HG02938 (cell line): Measurements from ENCODE around the gene SEC14L1.
A peak's percentile ranks its signal among the peaks of the same experiment; 100 is the strongest.
"Not testable (repeated sequence)": the region's sequence is repeated elsewhere in the genome, so short reads cannot be mapped to it uniquely, and the experiment has no call there.

Experiments used
- ATAC-seq: cut with Tn5 transposase; IDR thresholded peaks from one replicate; pipeline ENCODE4 v1.9.1; 2021; ENCODE audit warnings: mild to moderate bottlenecking, moderate library complexity; ENCODE audit not compliant: unreplicated experiment

SEC14L1 gene

GRCh38 chr17:77140166-77140877 is 447 bp upstream of the SEC14L1 start:
- ATAC-seq = peak; percentile 73

- ATAC-seq = no peak
These were observed 1.2 kb downstream of the SEC14L1 start for GRCh38 chr17:77141846-77142449.

GRCh38 chr17:77142689-77143088 is 1.9 kb downstream of the SEC14L1 start:
- no peak for ATAC-seq

GRCh38 chr17:77143306-77143705 is 2.5 kb downstream of the SEC14L1 start:
- no peak for ATAC-seq

DNA sequence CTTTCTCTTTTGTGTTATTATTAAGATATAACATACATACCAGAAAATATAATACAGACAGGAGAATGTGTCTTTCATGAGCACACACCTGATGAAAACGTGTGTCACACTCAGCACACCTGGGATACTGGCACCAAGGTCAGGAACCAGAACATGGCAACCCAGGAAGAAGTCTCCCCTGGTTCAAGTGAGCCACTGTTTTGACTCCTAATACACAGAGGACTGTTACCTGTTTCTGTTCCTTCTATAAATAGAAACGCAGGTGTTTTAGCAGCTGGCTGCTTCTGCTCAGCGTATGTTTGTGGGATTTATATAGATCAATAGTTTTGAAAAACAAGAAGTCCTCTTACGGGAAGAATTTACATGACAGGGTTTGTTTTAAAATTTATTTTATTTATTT is 3.5 kb downstream of the SEC14L1 start:
- ATAC-seq = no peak

- ATAC-seq = no peak
These were observed 4.4 kb downstream of the SEC14L1 start for GRCh38 chr17:77145224-77145611.

DNA sequence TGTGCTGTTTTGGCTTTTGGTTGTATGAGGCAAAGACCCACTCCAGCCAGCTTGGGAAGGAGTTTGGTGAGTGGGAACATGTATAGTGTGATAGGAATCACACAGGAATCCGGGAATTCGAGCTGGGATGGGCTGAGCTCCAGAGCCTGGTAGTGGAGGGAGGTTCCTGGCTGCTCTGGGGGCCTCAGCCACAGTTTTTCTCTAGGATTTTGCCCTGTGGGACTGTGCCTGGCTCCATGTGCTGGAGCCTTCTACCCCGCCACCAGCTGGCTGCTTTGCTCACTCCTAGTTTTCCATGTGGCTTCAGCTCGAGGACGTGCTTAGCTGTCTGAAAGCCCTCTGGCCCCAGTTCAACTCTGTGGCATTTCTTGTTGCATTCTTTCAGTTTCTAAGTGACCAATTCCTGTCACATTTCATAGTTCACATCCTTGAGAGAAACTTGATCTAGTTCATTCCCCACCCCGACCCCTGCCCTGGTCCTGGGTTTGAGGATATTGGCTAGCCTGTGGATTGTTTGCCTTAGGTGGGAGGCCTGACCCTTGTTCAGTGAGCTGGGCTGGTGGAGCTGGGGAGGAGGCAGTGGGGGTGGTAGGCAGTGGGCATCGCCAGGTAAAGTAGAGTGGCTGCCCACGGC is 5.0 kb downstream of the SEC14L1 start:
- no peak for ATAC-seq

GRCh38 chr17:77146246-77146632 is 5.5 kb downstream of the SEC14L1 start:
- ATAC-seq = no peak

DNA sequence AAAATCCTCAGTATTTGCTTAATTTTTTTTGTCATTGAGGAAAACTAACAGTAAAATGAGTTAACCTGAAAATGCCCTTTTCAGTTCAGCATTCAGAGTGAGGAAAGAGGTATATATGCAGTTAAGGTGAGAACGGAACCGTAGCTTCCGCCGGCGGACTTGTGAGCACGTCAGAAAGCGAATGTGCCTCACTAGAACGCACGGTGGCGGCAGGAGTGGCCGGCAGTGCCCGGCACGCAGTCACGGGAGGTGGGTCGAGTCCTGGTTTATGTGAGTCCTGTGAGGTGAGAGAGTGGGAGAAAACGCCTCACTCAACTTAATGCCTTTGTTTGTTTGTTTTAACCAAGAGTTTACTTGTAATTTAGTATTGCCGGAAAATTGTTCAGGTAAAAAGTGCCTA is 6.1 kb downstream of the SEC14L1 start:
- no peak for ATAC-seq

DNA sequence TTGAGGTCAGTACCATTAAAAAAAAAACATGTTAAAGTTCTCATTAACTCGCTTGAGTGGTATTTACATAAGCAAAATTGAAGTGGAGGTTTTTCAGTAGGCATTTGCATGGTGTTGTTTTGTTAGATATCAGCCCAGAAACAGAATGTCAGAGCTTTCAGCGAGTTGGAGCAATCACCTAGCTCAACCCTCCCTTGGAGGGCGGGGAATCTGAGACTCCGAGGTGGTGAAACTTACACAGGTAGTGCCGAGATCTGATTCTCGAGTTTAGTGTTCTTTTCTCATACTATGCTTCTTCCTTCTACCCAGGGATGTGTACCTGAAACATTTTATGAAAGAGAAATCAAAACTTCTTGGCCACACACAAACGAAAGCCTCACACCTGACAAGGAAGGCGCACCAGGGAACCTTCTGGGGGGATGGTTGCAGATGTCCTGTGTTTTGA is 6.6 kb downstream of the SEC14L1 start:
- ATAC-seq = no peak

DNA sequence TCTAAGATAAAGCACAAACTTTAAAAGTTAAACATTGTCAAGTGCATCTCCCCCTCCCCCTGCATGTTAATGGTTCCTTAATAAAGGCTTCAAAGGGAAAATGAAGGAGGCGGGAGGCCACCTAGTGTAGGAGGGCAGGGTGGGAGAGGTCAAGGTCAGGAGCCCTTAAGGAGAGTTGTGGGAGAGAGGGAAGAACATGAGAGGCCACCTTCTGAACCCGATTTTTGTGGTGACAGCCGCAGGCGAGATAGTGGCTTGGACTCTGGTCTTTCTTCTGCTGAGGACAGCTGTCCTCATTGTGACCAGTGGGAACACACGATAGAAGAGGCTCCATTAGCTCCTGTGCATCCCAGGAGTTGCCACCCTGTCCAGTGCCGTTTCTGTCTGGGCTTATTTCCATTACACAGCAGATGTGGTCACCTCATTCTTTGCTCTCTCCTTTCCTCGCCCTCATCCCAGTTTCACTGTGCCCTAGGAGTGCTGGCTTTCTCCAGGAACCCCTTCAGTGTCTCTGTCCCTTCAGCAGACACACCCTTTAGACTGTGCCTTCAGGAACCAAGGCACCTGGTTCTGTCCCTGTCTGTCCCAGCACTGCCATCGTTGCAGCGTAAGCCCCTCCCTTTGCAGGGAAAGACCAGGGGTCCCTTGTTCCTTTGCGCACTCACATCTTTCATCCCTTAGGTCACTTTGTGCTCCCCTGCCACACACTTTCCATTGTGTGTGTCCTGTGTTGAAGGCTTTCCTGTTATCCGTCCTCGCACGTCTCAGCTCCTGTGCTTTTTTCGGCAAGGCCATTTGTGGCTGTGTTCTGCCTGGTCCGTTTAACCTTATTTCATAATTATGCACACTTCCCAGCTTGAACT is 7.5 kb downstream of the SEC14L1 start:
- no peak for ATAC-seq

GRCh38 chr17:77148940-77149510 is 8.3 kb downstream of the SEC14L1 start:
- no peak for ATAC-seq

DNA sequence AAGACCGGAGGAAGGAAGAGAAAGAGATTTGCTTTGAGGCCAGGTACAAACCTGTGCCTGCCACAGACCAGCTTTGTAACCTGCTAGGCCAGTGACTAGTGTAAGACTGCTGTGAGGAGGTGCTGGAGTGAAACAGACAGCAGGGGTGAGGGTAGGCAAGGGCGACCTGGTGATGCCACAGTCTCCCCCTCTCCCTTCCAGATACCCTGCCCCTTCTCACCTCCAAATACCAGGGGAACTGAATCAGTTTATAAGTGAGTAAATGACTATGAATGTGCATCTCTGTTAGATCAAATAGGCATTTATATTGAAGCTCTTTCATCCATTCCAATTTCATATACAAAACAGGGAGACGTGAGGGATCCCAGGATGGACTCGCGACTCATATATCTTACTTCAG is 9.4 kb downstream of the SEC14L1 start:
- ATAC-seq = no peak

DNA sequence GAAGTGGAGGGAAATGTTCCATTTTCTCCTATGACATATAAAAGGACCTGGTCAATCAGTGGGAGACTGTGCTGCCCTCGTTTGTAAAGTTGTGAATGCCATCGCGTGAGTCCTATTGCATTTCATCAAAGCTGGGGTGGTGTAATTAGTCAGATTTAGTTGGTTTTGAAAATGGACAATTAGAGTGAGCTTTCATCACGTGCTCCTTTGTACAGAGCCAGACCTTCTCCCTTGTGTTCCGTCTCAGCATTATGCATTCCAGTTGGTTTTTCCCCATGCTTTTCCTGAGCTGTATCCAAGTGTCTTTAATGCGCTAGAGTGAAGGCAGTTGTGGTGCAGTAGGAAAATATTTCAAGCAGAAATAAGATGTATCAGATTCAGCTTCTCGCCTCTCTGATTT is 10.4 kb downstream of the SEC14L1 start:
- no peak for ATAC-seq

DNA sequence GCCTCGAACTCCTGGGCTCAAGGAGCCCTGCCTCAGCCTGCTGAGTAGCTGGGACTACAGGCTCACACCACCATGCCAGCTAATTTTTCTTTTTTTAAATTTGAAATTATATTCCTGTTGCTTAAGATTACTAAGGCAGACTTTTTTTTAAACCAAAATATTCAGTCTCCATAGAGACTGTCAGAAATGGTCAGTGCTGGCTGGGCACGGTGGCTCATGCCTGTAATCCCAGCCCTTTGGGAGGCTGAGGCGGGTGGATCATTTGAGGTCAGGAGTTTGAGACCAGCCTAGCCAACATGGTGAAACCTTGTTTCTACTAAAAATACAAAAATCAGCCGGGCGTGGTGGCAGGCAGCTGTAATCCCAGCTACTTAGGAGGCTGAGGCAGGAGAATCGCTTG is 11.3 kb downstream of the SEC14L1 start:
- ATAC-seq = not testable (repeated sequence)

- no peak for ATAC-seq
These were observed 12.7 kb downstream of the SEC14L1 start for GRCh38 chr17:77153472-77153871.

DNA sequence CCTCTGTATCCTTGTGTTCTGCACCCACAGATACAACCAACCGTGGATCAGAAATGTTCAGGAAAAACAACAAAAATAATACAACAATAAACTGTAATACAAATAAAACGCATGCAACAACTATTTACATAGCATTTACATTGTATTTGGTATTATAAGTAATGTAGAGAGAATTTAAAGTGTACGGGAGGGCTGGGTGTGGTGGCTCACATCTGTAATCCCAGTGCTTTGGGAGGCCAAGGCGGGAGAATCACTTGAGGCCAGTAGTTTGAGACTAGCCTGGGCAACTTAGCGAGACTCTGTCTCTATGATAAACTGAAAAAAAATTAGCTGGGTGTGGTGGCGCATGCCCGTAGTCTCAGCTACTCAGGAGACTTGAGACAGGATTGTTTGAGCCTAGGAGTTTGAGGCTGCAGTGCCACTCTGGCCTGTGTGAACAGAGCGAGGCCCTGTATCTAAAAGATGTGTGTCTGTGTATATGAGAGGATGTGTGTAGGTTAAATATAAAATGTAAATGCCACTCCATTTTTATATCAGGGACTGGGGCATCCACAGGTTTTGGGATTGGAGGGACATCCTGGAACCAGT is 13.3 kb downstream of the SEC14L1 start:
- ATAC-seq = no peak

DNA sequence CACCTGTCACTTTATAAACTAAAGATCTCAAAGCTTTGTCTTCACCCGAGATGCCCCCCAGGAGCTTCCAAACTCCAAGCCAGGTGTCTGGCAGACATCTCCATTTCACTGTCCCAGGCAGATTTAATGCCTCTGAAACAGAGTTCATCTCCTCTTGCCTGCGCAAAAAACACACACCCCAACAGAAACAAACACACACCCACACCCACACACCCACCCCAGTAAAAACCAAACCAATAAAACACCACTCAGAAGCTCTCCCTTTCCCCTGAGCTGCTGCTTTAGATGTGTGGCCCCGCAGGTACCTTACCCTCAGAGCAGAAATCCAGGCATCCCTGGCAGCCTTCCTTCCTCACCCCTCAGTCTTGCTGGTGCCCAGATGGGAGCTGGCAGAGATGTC is 14.4 kb downstream of the SEC14L1 start:
- ATAC-seq = no peak

DNA sequence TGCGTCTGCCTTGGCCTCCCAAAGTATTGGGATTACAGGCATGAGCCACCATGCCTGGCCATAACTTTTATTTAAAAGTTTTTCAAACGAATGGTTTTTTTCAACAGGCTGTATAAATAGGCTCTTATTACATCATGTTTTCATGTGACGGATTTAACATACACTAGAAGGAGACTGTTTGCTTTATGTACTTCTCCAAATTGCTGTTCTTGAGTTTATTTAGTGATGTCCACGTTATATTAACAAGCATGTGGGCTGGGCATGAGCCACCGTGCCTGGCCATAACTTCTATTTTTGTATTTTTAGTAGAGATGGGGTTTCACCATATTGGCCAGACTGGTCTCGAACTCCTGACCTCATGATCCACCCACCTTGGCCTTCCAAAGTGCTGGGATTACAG is 17.0 kb downstream of the SEC14L1 start:
- ATAC-seq = not testable (repeated sequence)

DNA sequence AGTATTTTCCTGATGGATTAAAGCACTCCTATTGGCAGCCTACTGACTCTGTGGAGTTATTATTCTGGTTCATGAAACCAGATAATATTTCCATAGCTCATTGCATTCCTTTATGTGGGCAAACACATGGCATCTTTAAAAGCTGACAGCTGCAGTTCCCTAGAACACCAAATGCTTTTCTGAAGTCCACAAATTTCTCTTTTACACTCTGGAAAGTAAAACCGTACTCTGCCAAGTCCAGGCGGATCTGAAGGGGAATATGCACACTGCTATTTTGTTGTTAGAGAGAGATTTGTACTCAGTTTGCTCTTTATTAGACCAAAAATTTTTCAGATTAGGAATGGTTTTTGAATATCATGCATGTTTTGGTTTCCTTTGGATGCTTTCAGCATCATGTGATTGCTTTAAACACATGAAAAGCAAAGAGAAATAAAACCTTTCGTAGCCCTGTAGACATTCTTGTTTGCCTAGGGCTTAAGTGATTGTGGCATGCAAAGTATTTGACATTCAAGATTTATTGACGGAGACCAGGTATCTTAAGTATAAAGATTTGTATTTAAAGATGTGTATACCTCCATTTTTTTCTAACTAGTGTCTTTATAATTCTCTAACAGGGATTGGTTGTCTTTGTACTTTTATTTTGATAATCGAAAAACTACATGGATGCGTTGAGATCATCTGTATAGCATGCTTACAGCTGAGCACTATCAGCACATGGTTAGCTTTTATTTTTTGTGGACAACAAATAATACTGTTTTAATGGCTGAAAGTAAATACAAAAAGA is 19.5 kb downstream of the SEC14L1 start:
- ATAC-seq = no peak
